Right lobe of liver (tissue), 6 donors: Measurements from ENCODE around the gene PRRX2. TPM values are rescaled to one million over a fixed set of nuclear protein-coding genes. Genes with fewer than 3 reads are reported as not detected.

Source experiments
- ATAC-seq, 4 donors: fragments of 200-7000 bp; cut with Tn5 transposase; one replicate each; pipeline ENCODE4 v1.9.1; 2020; ENCODE audit warnings: mild to moderate bottlenecking in 4 of 4, moderate library complexity in 4 of 4
- DNase-seq, 3 donors: peaks; one replicate each; pipeline ENCODE4 v3.0.0-alpha.2; 2020
- H3K27ac ChIP-seq, 3 donors: fragments of 200-600 bp; one replicate each; pipeline ENCODE4 v1.8.0; 2022
- H3K27me3 ChIP-seq, 2 donors: fragments of 200-600 bp; one replicate each; pipeline ENCODE4 v1.8.0; 2022
- H3K36me3 ChIP-seq, 4 donors: fragments of 200-600 bp; sonication (generic) in 1 of 4; one replicate each; pipeline versions ENCODE4 v1.5.1 to v1.8.0; 2017 to 2022; ENCODE audit warnings: control low read depth in 1 of 4
- H3K4me1 ChIP-seq, 4 donors: fragments of 200-600 bp; sonication (generic) in 1 of 4; one replicate each; pipeline versions ENCODE4 v1.5.1 to v1.8.0; 2017 to 2022; ENCODE audit warnings: control low read depth in 1 of 4
- H3K4me3 ChIP-seq, 3 donors: fragments of 200-600 bp; one replicate each; pipeline ENCODE4 v1.8.0; 2022
- H3K9me3 ChIP-seq, 4 donors: fragments of 200-600 bp; sonication (generic) in 1 of 4; one replicate each; pipeline versions ENCODE4 v1.5.1 to v1.8.0; 2017 to 2022; ENCODE audit warnings: control low read depth in 1 of 4
- CTCF ChIP-seq, 4 donors: fragments of 200-600 bp in 3 of 4; fragments of 450-650 bp in 1 of 4; IDR thresholded peaks; one replicate each; pipeline versions ENCODE4 v1.5.1 to v1.8.0; 2016 to 2022; ENCODE audit warnings: antibody characterized with exemption in 4 of 4, mild to moderate bottlenecking in 2 of 4
- POLR2A ChIP-seq: fragments of 450-650 bp; IDR thresholded peaks from one replicate; pipeline ENCODE4 v1.6.1; 2017; ENCODE audit warnings: antibody characterized with exemption, mild to moderate bottlenecking
- WGBS: methylation state at CpG from one replicate; pipeline ENCODE4 v1.1.6; 2018; ENCODE audit warnings: low coverage, low lambda C conversion rate; ENCODE audit not compliant: insufficient coverage; ENCODE audit errors: missing lambda C conversion rate; 5-methylcytosine and 5-hydroxymethylcytosine counted together
- intact Hi-C, 2 donors: fragments of 100-400 bp; cut with DNase I; formaldehyde crosslinking; loops; one replicate each; pipeline versions ENCODE4 v1.11.2 to v1.14.1; 2022
- total RNA-seq, 6 experiments: library from RNA; depleted of rRNA in 2 of 6; stranded (reverse); fragments of >200 nt in 2 of 6; fragmentation: NEBNext Ultra II Directional in 3 of 6; extraction: Animal tissue kit (Norgen Biotek cat#: 25700) in 3 of 6; gene quantifications; one replicate each; pipeline versions ENCODE4 v1.1.0 to v1.2.4, GENCODE V29; 2016 to 2023
- donor health status: DM: no; HTN: yes; CAD: no.
- donor health status: DM: no; HTN: no; CAD: no.
- donor health status: DM: no; HTN: no; CAD: no.
- donor health status: DM: no; HTN: yes; CAD: no.
- donor health status: DM: no; HTN: yes; CAD: no.

Gene PRRX2
- total RNA-seq, 6 experiments from 2014 or later: not detected

GRCh38 chr9:129677456-129677855 lies 12.0 kb downstream of the PRRX2 start:
- Histone ChIP-seq H3K4me3 (no peak overlapping the region), H3K4me1 (no peaks in the 10 kb centered on the region), H3K9me3 (no peaks in the 10 kb centered on the region), H3K27ac (no peak overlapping the region), H3K36me3 (no peaks in the 10 kb centered on the region), H3K27me3 (no peaks in the 10 kb centered on the region)
- intact Hi-C loops: no loop called here
- WGBS: 36% methylated on average over 4 of the region's 9 CpGs
- ATAC-seq (no peak), DNase-seq (no peak)
- TF ChIP-seq POLR2A: no peak
- TF ChIP-seq CTCF (IDR thresholded peaks at IDR 0.05): no peak

GRCh38 chr9:129678844-129679243 lies 13.4 kb downstream of the PRRX2 start:
- no peak for DNase-seq

DNA sequence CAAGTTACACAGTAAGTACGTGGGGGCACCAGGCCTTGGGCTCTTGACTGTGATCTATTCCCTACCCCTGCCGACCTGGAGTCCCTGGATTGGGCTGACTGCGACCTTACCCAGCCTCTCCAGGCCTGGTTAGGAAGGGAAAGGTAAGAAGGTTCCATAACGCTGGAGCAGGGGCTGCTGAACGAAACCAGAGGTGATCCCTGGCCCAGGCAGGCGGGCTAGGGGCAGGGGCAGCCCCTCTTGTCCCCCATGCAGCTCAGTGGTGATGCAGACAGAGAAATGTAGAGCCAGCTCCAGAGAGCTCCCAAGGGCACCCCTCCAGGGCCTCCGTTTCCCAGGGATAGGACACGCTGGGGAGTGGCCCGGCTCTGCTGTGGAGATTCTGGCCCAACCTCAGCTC lies 14.1 kb downstream of the PRRX2 start:
- no peaks in the 10 kb centered on the region for H3K36me3 ChIP-seq
- no peak overlapping the region for H3K4me3 ChIP-seq
- no peaks in the 10 kb centered on the region for H3K27me3 ChIP-seq
- DNase-seq (no peak), ATAC-seq (no peak)
- 67% methylated on average over 5 of the region's 9 CpGs for WGBS
- H3K4me1 ChIP-seq: no peaks in the 10 kb centered on the region
- H3K27ac ChIP-seq: no peak overlapping the region
- H3K9me3 ChIP-seq: no peaks in the 10 kb centered on the region
- TF ChIP-seq CTCF (IDR thresholded peaks at IDR 0.05) (no peak), POLR2A (no peak)
- intact Hi-C loops: no loop called here

More at GRCh38 chr9:129678844-129679243, 13.4 kb downstream of the PRRX2 start:
- intact Hi-C loops: no loop called here
- ATAC-seq: no peak
- Histone ChIP-seq H3K4me3 (no peak overlapping the region), H3K27me3 (no peaks in the 10 kb centered on the region), H3K27ac (no peak overlapping the region), H3K36me3 (no peaks in the 10 kb centered on the region), H3K4me1 (no peaks in the 10 kb centered on the region), H3K9me3 (no peaks in the 10 kb centered on the region)
- TF ChIP-seq POLR2A (no peak), CTCF (IDR thresholded peaks at IDR 0.05) (no peak)
- 42% methylated on average over 6 of the region's 9 CpGs for WGBS

GRCh38 chr9:129681924-129682323 lies 16.5 kb downstream of the PRRX2 start:
- WGBS: 68% methylated on average over 3 of the region's 11 CpGs
- H3K27me3 ChIP-seq: no peaks in the 10 kb centered on the region
- H3K27ac ChIP-seq: no peak overlapping the region
- H3K36me3 ChIP-seq: no peaks in the 10 kb centered on the region
- DNase-seq (no peak), ATAC-seq (no peak)
- no peak for TF ChIP-seq CTCF (IDR thresholded peaks at IDR 0.05)
- TF ChIP-seq POLR2A: no peak
- H3K4me3 ChIP-seq: no peak overlapping the region
- H3K9me3 ChIP-seq: no peaks in the 10 kb centered on the region
- intact Hi-C loops: no loop called here
- H3K4me1 ChIP-seq: no peaks in the 10 kb centered on the region

DNA sequence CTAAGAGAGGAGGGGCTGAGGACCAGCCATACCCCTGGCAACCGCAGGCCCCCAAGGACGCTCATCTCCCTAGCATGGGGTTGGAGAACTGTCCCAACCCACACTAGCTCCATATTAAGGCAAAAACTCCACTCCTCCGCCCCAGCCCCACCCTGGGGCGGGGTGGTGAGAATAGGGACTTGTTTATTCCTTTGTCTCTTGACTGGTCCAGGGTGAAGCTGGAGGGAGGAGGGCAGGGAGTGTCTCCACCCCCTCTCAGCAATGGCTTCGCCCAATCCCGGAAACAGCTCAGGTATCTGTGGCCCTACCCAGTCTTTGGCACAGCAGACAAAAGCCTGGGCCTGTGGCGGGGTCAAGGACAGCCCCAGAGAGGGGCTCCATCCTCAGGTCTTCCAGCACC lies 16.9 kb downstream of the PRRX2 start:
- DNase-seq: no peak
- no peaks in the 10 kb centered on the region for H3K27me3 ChIP-seq
- TF ChIP-seq POLR2A (no peak), CTCF (IDR thresholded peaks at IDR 0.05) (no peak)
- no peaks in the 10 kb centered on the region for H3K4me1 ChIP-seq
- no peak overlapping the region for H3K27ac ChIP-seq
- H3K36me3 ChIP-seq: no peaks in the 10 kb centered on the region
- H3K9me3 ChIP-seq: no peaks in the 10 kb centered on the region
- WGBS: 53% methylated on average over 3 of the region's 7 CpGs
- ATAC-seq: no peak
- intact Hi-C loops: no loop called here
- H3K4me3 ChIP-seq: no peak overlapping the region
